Testis (tissue), 2 donors: Measurements from ENCODE around the gene COLGALT1.

Source experiments
- POLR2A ChIP-seq: fragments of 450-650 bp; IDR thresholded peaks from one replicate; pipeline ENCODE4 v1.6.1; 2017; ENCODE audit warnings: antibody characterized with exemption, mild to moderate bottlenecking, moderate library complexity
- TF ChIP-seq, protein P1 (sequence below), 3 experiments: fragments of 450-650 bp in 2 of 3; fragments of 200-600 bp in 1 of 3; sonication (generic) in 1 of 3; IDR thresholded peaks; one replicate each; pipeline ENCODE4 v1.5.1; 2016 to 2019; ENCODE audit warnings: antibody characterized with exemption in 3 of 3, mild to moderate bottlenecking in 2 of 3, moderate library complexity in 1 of 3

DNA sequence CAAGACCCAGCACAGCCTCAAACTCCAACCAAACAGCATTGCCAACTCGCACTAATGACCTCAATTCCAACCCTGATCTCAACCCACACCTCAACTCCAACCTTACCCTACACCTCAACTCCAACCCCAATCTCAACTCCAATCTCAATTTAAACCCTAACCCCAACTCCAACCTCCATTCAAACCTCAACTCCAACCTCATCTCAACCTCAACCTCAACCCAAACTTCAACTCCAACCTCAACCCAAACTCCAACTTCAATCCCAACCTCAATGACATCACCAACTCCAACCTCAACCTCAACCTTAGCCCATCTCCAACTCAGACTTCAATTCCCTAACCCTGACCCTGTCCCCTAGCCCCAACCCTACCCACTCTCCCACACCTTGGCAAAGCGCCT, 74.3 kb downstream of the COLGALT1 start:
- TF ChIP-seq, protein P1, sequence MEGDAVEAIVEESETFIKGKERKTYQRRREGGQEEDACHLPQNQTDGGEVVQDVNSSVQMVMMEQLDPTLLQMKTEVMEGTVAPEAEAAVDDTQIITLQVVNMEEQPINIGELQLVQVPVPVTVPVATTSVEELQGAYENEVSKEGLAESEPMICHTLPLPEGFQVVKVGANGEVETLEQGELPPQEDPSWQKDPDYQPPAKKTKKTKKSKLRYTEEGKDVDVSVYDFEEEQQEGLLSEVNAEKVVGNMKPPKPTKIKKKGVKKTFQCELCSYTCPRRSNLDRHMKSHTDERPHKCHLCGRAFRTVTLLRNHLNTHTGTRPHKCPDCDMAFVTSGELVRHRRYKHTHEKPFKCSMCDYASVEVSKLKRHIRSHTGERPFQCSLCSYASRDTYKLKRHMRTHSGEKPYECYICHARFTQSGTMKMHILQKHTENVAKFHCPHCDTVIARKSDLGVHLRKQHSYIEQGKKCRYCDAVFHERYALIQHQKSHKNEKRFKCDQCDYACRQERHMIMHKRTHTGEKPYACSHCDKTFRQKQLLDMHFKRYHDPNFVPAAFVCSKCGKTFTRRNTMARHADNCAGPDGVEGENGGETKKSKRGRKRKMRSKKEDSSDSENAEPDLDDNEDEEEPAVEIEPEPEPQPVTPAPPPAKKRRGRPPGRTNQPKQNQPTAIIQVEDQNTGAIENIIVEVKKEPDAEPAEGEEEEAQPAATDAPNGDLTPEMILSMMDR (IDR thresholded peaks at IDR 0.05): no peak
- no peak for TF ChIP-seq POLR2A
